AG04450 (cell line): Measurements from ENCODE around the gene GABRR3. TPM values are rescaled to one million over a fixed set of nuclear protein-coding genes. Genes with fewer than 3 reads are reported as not detected.

Experiments
- CTCF ChIA-PET: fragments of 300-600, 350-600 bp; formaldehyde crosslinking; extraction: SDS; loops from one replicate; lab custom pipeline; 2022; ENCODE audit warnings: antibody characterized with exemption, inconsistent platforms; lab: Charles Lee
- POLR2A ChIA-PET: fragments of 350-600 bp; formaldehyde crosslinking; extraction: SDS; loops from one replicate; lab custom pipeline; 2021; ENCODE audit warnings: antibody characterized with exemption, inconsistent platforms; lab: Yijun Ruan, JAX
- DNase-seq: peaks from one replicate; pipeline ENCODE4 v3.0.0-alpha.2; 2011; ENCODE audit warnings: low read depth, low spot score
- H3K27ac ChIP-seq: one replicate; pipeline ENCODE4 v1.5.1; 2012; ENCODE audit warnings: low read depth, low read length, control low read depth
- H3K27me3 ChIP-seq: one replicate; pipeline ENCODE4 v1.6.0; 2012; ENCODE audit warnings: low read length; ENCODE audit not compliant: control insufficient read depth, insufficient read depth
- H3K4me3 ChIP-seq: 2 replicates; pipeline ENCODE4 v1.5.1; 2011; ENCODE audit warnings: mild to moderate bottlenecking, low read depth, low read length, control low read depth
- H3K9me3 ChIP-seq: 2 replicates; pipeline ENCODE4 v1.5.1; 2012; ENCODE audit warnings: low read length; ENCODE audit not compliant: control insufficient read depth, insufficient read depth
- polyA plus RNA-seq: library from polyadenylated mRNA; depleted of rRNA; stranded (reverse); fragments of >200 nt; gene quantifications from 2 replicates; pipeline ENCODE4 v1.2.3, GENCODE V29; 2011
- TF ChIP-seq, protein P1 (sequence below): IDR thresholded peaks from 2 replicates; pipeline ENCODE4 v1.5.1; 2011; ENCODE audit warnings: low read depth, low read length, control low read depth, inconsistent platforms

GABRR3 gene
- polyA plus RNA-seq, 1 experiment = not detected

- Histone ChIP-seq H3K4me3 (no peak overlapping the region), H3K27me3 (peaks cover 5% of the 10 kb centered on the region), H3K9me3 (no peaks in the 10 kb centered on the region), H3K27ac (no peak overlapping the region)
- CTCF ChIA-PET = interaction anchor here (0.6 to 0.9 kb wide), 3 partner anchors 23 to 97 kb away, joined by 3 read pairs; no protein-coding TSS in a partner anchor
- no peak for DNase-seq
- POLR2A ChIA-PET = no interaction called here
- TF ChIP-seq, protein P1, sequence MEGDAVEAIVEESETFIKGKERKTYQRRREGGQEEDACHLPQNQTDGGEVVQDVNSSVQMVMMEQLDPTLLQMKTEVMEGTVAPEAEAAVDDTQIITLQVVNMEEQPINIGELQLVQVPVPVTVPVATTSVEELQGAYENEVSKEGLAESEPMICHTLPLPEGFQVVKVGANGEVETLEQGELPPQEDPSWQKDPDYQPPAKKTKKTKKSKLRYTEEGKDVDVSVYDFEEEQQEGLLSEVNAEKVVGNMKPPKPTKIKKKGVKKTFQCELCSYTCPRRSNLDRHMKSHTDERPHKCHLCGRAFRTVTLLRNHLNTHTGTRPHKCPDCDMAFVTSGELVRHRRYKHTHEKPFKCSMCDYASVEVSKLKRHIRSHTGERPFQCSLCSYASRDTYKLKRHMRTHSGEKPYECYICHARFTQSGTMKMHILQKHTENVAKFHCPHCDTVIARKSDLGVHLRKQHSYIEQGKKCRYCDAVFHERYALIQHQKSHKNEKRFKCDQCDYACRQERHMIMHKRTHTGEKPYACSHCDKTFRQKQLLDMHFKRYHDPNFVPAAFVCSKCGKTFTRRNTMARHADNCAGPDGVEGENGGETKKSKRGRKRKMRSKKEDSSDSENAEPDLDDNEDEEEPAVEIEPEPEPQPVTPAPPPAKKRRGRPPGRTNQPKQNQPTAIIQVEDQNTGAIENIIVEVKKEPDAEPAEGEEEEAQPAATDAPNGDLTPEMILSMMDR = no peak
Observed at GRCh38 chr3:97987306-97987705, 47.8 kb downstream of the GABRR3 start.

- Histone ChIP-seq H3K4me3 (no peak overlapping the region), H3K27me3 (peaks cover 9% of the 10 kb centered on the region), H3K27ac (no peak overlapping the region), H3K9me3 (no peaks in the 10 kb centered on the region)
- no peak for DNase-seq
- POLR2A ChIA-PET = no interaction called here
- CTCF ChIA-PET = interaction anchor here (1.9 kb wide), 1 partner anchor 39 kb away, joined by 12 read pairs; no protein-coding TSS in a partner anchor
- TF ChIP-seq, protein P1 = no peak
Observed at GRCh38 chr3:97983933-97984491, 51.1 kb downstream of the GABRR3 start.

- Histone ChIP-seq H3K9me3 (no peaks in the 10 kb centered on the region), H3K27me3 (peaks cover 7% of the 10 kb centered on the region), H3K4me3 (no peak overlapping the region), H3K27ac (no peak overlapping the region)
- ChIA-PET CTCF (no interaction called here), POLR2A (no interaction called here)
- TF ChIP-seq, protein P1 = no peak
- DNase-seq = no peak
Observed at GRCh38 chr3:97981886-97982285, 53.2 kb downstream of the GABRR3 start.

GRCh38 chr3:97979610-97980009 is 55.5 kb downstream of the GABRR3 start:
- H3K4me3 ChIP-seq = no peak overlapping the region
- TF ChIP-seq, protein P1 = no peak
- H3K27me3 ChIP-seq = peaks cover 7% of the 10 kb centered on the region
- ChIA-PET POLR2A (no interaction called here), CTCF (interaction anchor here (1.0 kb wide), 1 partner anchor 59 kb away, joined by 3 read pairs; no protein-coding TSS in a partner anchor)
- no peak overlapping the region for H3K27ac ChIP-seq
- no peaks in the 10 kb centered on the region for H3K9me3 ChIP-seq
- no peak for DNase-seq

- Histone ChIP-seq H3K27ac (no peak overlapping the region), H3K9me3 (no peaks in the 10 kb centered on the region), H3K27me3 (peaks cover 2% of the 10 kb centered on the region), H3K4me3 (no peak overlapping the region)
- TF ChIP-seq, protein P1 = peak; percentile 15; the same call in 1 of the 2 replicates
- no peak for DNase-seq
- CTCF ChIA-PET = interaction anchor here (0.6 kb wide), 1 partner anchor 49 kb away, joined by 9 read pairs; no protein-coding TSS in a partner anchor
- POLR2A ChIA-PET = no interaction called here
Observed at GRCh38 chr3:97975466-97975865, 59.6 kb downstream of the GABRR3 start.
